KMS-11 (cell line): Measurements from ENCODE around the gene CFAP65.

ENCODE experiments used
- H2AFZ ChIP-seq: fragments of 200-600 bp; sonication (generic); 2 replicates; pipeline ENCODE4 v1.6.1; 2016; ENCODE audit warnings: antibody characterized with exemption, mixed run types, low read depth
- H3K27ac ChIP-seq: fragments of 200-600 bp; sonication (generic); 2 replicates; pipeline ENCODE4 v1.6.1; 2016; ENCODE audit warnings: mild to moderate bottlenecking, mixed run types
- H3K27me3 ChIP-seq: fragments of 200-600 bp; sonication (generic); 2 replicates; pipeline ENCODE4 v1.6.1; 2017; ENCODE audit warnings: mild to moderate bottlenecking, low read depth, mixed run types, moderate library complexity; ENCODE audit not compliant: insufficient read depth
- H3K36me3 ChIP-seq: fragments of 200-600 bp; sonication (generic); 2 replicates; pipeline ENCODE4 v1.6.1; 2017; ENCODE audit warnings: mild to moderate bottlenecking, mixed run types; ENCODE audit not compliant: insufficient read depth
- H3K4me1 ChIP-seq: fragments of 200-600 bp; sonication (generic); 2 replicates; pipeline ENCODE4 v1.6.1; 2016; ENCODE audit warnings: mild to moderate bottlenecking, low read depth, mixed run types; ENCODE audit not compliant: poor library complexity, severe bottlenecking
- H3K4me2 ChIP-seq: fragments of 200-600 bp; sonication (generic); 2 replicates; pipeline ENCODE4 v1.7.0; 2016; ENCODE audit warnings: mild to moderate bottlenecking, mixed run types
- H3K4me3 ChIP-seq: fragments of 200-600 bp; sonication (generic); IDR thresholded peaks from 2 replicates; pipeline ENCODE4 v1.6.1; 2017; ENCODE audit warnings: low read depth, low read length, mixed read lengths; ENCODE audit not compliant: insufficient read depth
- H3K79me2 ChIP-seq: fragments of 200-600 bp; sonication (generic); 2 replicates; pipeline ENCODE4 v1.6.1; 2016; ENCODE audit warnings: low read depth, mixed run types; ENCODE audit not compliant: insufficient read depth
- H3K9ac ChIP-seq: fragments of 200-600 bp; sonication (generic); 2 replicates; pipeline ENCODE4 v1.6.1; 2016; ENCODE audit warnings: mild to moderate bottlenecking, mixed run types
- H4K20me1 ChIP-seq: fragments of 200-600 bp; sonication (generic); 2 replicates; pipeline ENCODE4 v1.6.1; 2016; ENCODE audit warnings: mild to moderate bottlenecking, mixed run types; ENCODE audit not compliant: insufficient read depth
- CTCF ChIP-seq: fragments of 200-600 bp; sonication (generic); conservative IDR thresholded peaks from 2 replicates; pipeline ENCODE4 v1.6.1; 2017; ENCODE audit warnings: low read depth, mild to moderate bottlenecking, antibody characterized with exemption, low read length, moderate library complexity, mixed read lengths

Gene CFAP65

GRCh38 chr2:219037783-219038499, 3.4 kb downstream of the CFAP65 start:
- H3K9ac ChIP-seq = no peak overlapping the region
- H3K4me2 ChIP-seq = no peak overlapping the region
- no peak for TF ChIP-seq CTCF
- H3K4me1 ChIP-seq = no peaks in the 10 kb centered on the region
- H3K27me3 ChIP-seq = peaks cover 64% of the 10 kb centered on the region
- H3K27ac ChIP-seq = no peak overlapping the region
- no peak overlapping the region for H3K4me3 ChIP-seq
- no peaks in the 10 kb centered on the region for H4K20me1 ChIP-seq
- no peaks in the 10 kb centered on the region for H3K36me3 ChIP-seq
- no peak overlapping the region for H2AFZ ChIP-seq
- no peaks in the 10 kb centered on the region for H3K79me2 ChIP-seq

GRCh38 chr2:219035942-219036341, 5.4 kb downstream of the CFAP65 start:
- H3K27me3 ChIP-seq = peaks cover 59% of the 10 kb centered on the region
- no peaks in the 10 kb centered on the region for H3K36me3 ChIP-seq
- no peak overlapping the region for H3K27ac ChIP-seq
- no peaks in the 10 kb centered on the region for H4K20me1 ChIP-seq
- TF ChIP-seq CTCF = no peak
- no peak overlapping the region for H3K4me3 ChIP-seq
- no peak overlapping the region for H2AFZ ChIP-seq
- no peaks in the 10 kb centered on the region for H3K79me2 ChIP-seq
- H3K9ac ChIP-seq = no peak overlapping the region
- no peaks in the 10 kb centered on the region for H3K4me1 ChIP-seq
- no peak overlapping the region for H3K4me2 ChIP-seq

- H3K79me2 ChIP-seq = no peaks in the 10 kb centered on the region
- no peaks in the 10 kb centered on the region for H3K4me1 ChIP-seq
- H3K4me3 ChIP-seq = no peak overlapping the region
- no peaks in the 10 kb centered on the region for H4K20me1 ChIP-seq
- no peak overlapping the region for H3K27ac ChIP-seq
- no peak overlapping the region for H2AFZ ChIP-seq
- H3K9ac ChIP-seq = no peak overlapping the region
- no peak for TF ChIP-seq CTCF
- no peak overlapping the region for H3K4me2 ChIP-seq
- H3K27me3 ChIP-seq = peaks cover 56% of the 10 kb centered on the region
- no peaks in the 10 kb centered on the region for H3K36me3 ChIP-seq
Measured at GRCh38 chr2:219034823-219035222, 6.5 kb downstream of the CFAP65 start.

- H3K4me3 ChIP-seq = no peak overlapping the region
- H3K79me2 ChIP-seq = no peaks in the 10 kb centered on the region
- TF ChIP-seq CTCF = no peak
- no peak overlapping the region for H3K4me2 ChIP-seq
- H3K9ac ChIP-seq = no peak overlapping the region
- H3K27ac ChIP-seq = no peak overlapping the region
- no peaks in the 10 kb centered on the region for H3K36me3 ChIP-seq
- H3K4me1 ChIP-seq = no peaks in the 10 kb centered on the region
- H2AFZ ChIP-seq = no peak overlapping the region
- peaks cover 56% of the 10 kb centered on the region for H3K27me3 ChIP-seq
- H4K20me1 ChIP-seq = no peaks in the 10 kb centered on the region
Measured at GRCh38 chr2:219032051-219032745, 9.1 kb downstream of the CFAP65 start.
